A673 (cell line): ENCODE data around the gene TSPAN7. TPM values are rescaled to one million over a fixed set of nuclear protein-coding genes. Genes with fewer than 3 reads are reported as not detected.

Source experiments
- BruUV-seq: library from RNA; stranded (reverse); fragments of 400-500 nt; replicated peaks from 2 replicates; lab custom pipeline; 2021; lab: Mats Ljungman, UMichigan
- CTCF ChIA-PET: fragments of 300-600 bp; sonication (Branson Sonifier 250); formaldehyde crosslinking; loops from one replicate; lab custom pipeline; 2022; ENCODE audit warnings: antibody characterized with exemption; lab: Charles Lee
- POLR2A ChIA-PET: fragments of 300-600 bp; sonication (Branson Sonifier 250); formaldehyde crosslinking; loops from one replicate; lab custom pipeline; 2022; ENCODE audit warnings: antibody characterized with exemption; ENCODE audit not compliant: low non-redundant PET; lab: Charles Lee
- DNase-seq: peaks from one replicate; pipeline ENCODE4 v3.0.0-alpha.2; 2015; ENCODE audit warnings: low spot score
- H3K27ac ChIP-seq: fragments of 200-600 bp; sonication (generic); 2 replicates; pipeline ENCODE4 v1.5.1; 2016; ENCODE audit warnings: mixed run types, low read depth, mild to moderate bottlenecking, mixed read lengths, antibody characterized with exemption, low read length; ENCODE audit not compliant: poor library complexity, severe bottlenecking
- H3K27me3 ChIP-seq: fragments of 200-600 bp; sonication (generic); replicated peaks from 2 replicates; pipeline ENCODE4 v1.6.1; 2017; ENCODE audit warnings: mixed run types, low read depth, mild to moderate bottlenecking, mixed read lengths, antibody characterized with exemption, low read length; ENCODE audit not compliant: insufficient read depth, poor library complexity
- H3K36me3 ChIP-seq: fragments of 200-600 bp; sonication (generic); 2 replicates; pipeline ENCODE4 v1.6.1; 2016; ENCODE audit warnings: mixed run types, mild to moderate bottlenecking, mixed read lengths, antibody characterized with exemption, low read length; ENCODE audit not compliant: insufficient read depth, poor library complexity, severe bottlenecking
- H3K4me1 ChIP-seq: fragments of 200-600 bp; sonication (generic); 2 replicates; pipeline ENCODE4 v1.6.1; 2017; ENCODE audit warnings: mixed run types, mild to moderate bottlenecking, mixed read lengths, antibody characterized with exemption, low read length; ENCODE audit not compliant: insufficient read depth, poor library complexity, severe bottlenecking
- H3K4me3 ChIP-seq: fragments of 200-600 bp; sonication (generic); 2 replicates; pipeline ENCODE4 v1.5.1; 2016; ENCODE audit warnings: low read depth, mixed run types, mild to moderate bottlenecking, mixed read lengths, low read length; ENCODE audit not compliant: poor library complexity, severe bottlenecking
- H3K9me3 ChIP-seq: fragments of 200-600 bp; sonication (generic); 2 replicates; pipeline ENCODE4 v1.6.1; 2016; ENCODE audit warnings: mixed run types, low read depth, mild to moderate bottlenecking, mixed read lengths, antibody characterized with exemption, low read length; ENCODE audit not compliant: poor library complexity, severe bottlenecking
- EZH2 ChIP-seq: fragments of 200-600 bp; sonication (generic); IDR thresholded peaks from 2 replicates; pipeline ENCODE4 v1.6.1; 2017; ENCODE audit warnings: borderline replicate concordance, low read depth, mild to moderate bottlenecking, mixed read lengths, antibody characterized with exemption, low read length; ENCODE audit not compliant: poor library complexity, severe bottlenecking
- intact Hi-C: fragments of 100-400 bp; cut with micrococcal nuclease; formaldehyde crosslinking; loops from one replicate; pipeline ENCODE4 v1.10.0; 2022; ENCODE audit not compliant: unreplicated experiment
- total RNA-seq: library from RNA; stranded (reverse); gene quantifications from 2 replicates; pipeline ENCODE4 v1.2.3, GENCODE V29; 2021
- TF ChIP-seq, protein P1 (sequence below): fragments of 300-800, 200-600 bp; sonication (generic); conservative IDR thresholded peaks from 2 replicates; pipeline ENCODE4 v1.5.1; 2017; ENCODE audit warnings: low read depth, mild to moderate bottlenecking, antibody characterized with exemption, low read length, moderate library complexity, mixed read lengths

The TSPAN7 gene
- total RNA-seq, 1 experiment from 2014 or later: 0.26 TPM

DNA sequence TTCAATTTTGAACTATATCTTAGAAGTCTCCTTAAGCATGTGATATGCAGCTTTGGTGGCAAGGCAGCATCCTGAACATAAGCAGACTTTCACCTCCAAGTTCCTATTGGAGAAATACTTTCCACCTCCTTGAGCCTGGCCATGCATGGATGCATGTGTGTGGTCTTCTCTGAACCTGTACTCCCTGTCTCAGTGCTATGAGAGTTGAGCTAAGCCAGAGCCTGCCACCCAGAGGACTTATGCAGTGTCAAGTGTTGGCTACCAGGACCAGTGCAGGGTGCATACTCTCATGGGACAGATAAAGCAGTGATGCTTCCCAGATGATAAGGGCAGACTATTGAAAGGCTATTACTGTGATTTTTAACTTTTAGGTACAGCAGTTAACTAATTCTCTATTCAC, 105.6 kb downstream of the TSPAN7 start:
- intact Hi-C loops: loop anchor here (5.0 kb wide), 1 partner anchor 75 kb away; no protein-coding TSS in a partner anchor
- CTCF ChIA-PET: no interaction called here
- Histone ChIP-seq H3K4me1 (no peaks in the 10 kb centered on the region), H3K27ac (no peak overlapping the region), H3K4me3 (no peak overlapping the region), H3K36me3 (no peaks in the 10 kb centered on the region), H3K9me3 (no peaks in the 10 kb centered on the region), H3K27me3 (no peaks in the 10 kb centered on the region)
- POLR2A ChIA-PET: no interaction called here
- no TSS peak for BruUV-seq
- TF ChIP-seq, protein P1, sequence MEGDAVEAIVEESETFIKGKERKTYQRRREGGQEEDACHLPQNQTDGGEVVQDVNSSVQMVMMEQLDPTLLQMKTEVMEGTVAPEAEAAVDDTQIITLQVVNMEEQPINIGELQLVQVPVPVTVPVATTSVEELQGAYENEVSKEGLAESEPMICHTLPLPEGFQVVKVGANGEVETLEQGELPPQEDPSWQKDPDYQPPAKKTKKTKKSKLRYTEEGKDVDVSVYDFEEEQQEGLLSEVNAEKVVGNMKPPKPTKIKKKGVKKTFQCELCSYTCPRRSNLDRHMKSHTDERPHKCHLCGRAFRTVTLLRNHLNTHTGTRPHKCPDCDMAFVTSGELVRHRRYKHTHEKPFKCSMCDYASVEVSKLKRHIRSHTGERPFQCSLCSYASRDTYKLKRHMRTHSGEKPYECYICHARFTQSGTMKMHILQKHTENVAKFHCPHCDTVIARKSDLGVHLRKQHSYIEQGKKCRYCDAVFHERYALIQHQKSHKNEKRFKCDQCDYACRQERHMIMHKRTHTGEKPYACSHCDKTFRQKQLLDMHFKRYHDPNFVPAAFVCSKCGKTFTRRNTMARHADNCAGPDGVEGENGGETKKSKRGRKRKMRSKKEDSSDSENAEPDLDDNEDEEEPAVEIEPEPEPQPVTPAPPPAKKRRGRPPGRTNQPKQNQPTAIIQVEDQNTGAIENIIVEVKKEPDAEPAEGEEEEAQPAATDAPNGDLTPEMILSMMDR: no peak
- TF ChIP-seq EZH2: no peak
- no peak for DNase-seq

DNA sequence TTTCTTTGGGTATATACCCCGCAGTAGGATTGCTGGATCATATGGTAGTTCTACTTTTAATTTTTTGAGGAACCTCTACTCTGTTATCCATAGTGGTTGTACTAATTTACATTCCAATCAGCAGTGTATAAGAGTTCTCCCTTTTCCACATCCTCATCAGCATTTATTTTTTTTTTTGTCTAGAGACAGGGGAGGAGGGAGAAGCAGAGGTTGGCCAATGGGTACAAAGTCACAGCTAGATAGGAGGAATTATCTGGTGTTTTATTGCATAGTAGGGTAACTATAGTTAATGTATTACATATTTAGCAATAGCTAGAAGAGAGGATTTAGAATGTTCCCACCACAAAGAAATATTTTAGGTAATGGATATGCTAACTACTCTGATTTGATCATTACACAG, 107.4 kb downstream of the TSPAN7 start:
- ChIA-PET CTCF (no interaction called here), POLR2A (no interaction called here)
- intact Hi-C loops: loop anchor here (5.0 kb wide), 1 partner anchor 74 kb away; no protein-coding TSS in a partner anchor
- H3K27ac ChIP-seq: no peak overlapping the region
- H3K4me3 ChIP-seq: no peak overlapping the region
- DNase-seq: no peak
- no peaks in the 10 kb centered on the region for H3K4me1 ChIP-seq
- H3K36me3 ChIP-seq: no peaks in the 10 kb centered on the region
- H3K27me3 ChIP-seq: no peaks in the 10 kb centered on the region
- no peaks in the 10 kb centered on the region for H3K9me3 ChIP-seq
- no peak for TF ChIP-seq EZH2
- TF ChIP-seq, protein P1: no peak
- BruUV-seq: no TSS peak

DNA sequence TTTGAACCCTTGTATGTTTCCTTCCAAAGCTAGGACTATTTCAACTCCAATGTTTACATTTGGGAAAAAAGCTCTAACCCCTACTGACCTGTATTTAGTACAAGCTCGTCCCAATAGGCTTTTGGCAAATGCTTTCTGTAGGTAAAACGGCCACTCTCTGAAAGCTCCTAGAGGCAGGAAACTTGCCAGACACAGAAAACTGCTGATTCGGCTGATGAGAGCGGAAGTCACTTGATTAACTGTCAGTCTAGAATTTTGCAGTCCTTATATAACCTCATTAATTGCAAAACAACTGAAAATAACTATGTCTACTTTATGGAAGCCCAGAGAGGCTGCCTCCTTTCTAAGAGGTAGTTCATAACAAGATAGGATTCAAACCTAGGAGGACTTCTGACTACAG, 108.1 kb downstream of the TSPAN7 start:
- no peak for TF ChIP-seq EZH2
- TF ChIP-seq, protein P1: no peak
- Histone ChIP-seq H3K9me3 (no peaks in the 10 kb centered on the region), H3K27ac (no peak overlapping the region), H3K27me3 (no peaks in the 10 kb centered on the region), H3K36me3 (no peaks in the 10 kb centered on the region), H3K4me1 (no peaks in the 10 kb centered on the region), H3K4me3 (no peak overlapping the region)
- ChIA-PET POLR2A (no interaction called here), CTCF (no interaction called here)
- no TSS peak for BruUV-seq
- DNase-seq: peak; percentile 4
- intact Hi-C loops: loop anchor here (5.0 kb wide), 1 partner anchor 73 kb away; no protein-coding TSS in a partner anchor
